SW480 (cell line): ENCODE data around the gene REEP6.
"Not testable (repeated sequence)": the region's sequence is repeated elsewhere in the genome, so short reads cannot be mapped to it uniquely, and the experiment has no call there.

ENCODE experiments used
- DNase-seq: peaks from one replicate; pipeline ENCODE4 v3.0.0-alpha.2; 2016; ENCODE audit warnings: low spot score

Gene REEP6

GRCh38 chr19:1490311-1491113 lies 469 bp upstream of the REEP6 start, which contains the start of gene PCSK4:
Gene PCSK4, minus strand, starts transcription at chr19:1490350. Its CDS starts 4 bp downstream, at chr19:1490346.
- peak; percentile 92 for DNase-seq

GRCh38 chr19:1491849-1492170 lies 829 bp downstream of the REEP6 start:
- no peak for DNase-seq

GRCh38 chr19:1492474-1493006 lies 1.6 kb downstream of the REEP6 start:
- no peak for DNase-seq

- no peak for DNase-seq
These were observed 3.3 kb downstream of the REEP6 start for GRCh38 chr19:1494115-1494815.

- DNase-seq, result no peak
These were observed 4.2 kb downstream of the REEP6 start for GRCh38 chr19:1495051-1495798.

GRCh38 chr19:1495799-1496713 lies 5.1 kb downstream of the REEP6 start:
- DNase-seq, result no peak

- no peak for DNase-seq
These were observed 6.0 kb downstream of the REEP6 start for GRCh38 chr19:1496714-1497577.

- DNase-seq, result no peak
These were observed 6.7 kb downstream of the REEP6 start for GRCh38 chr19:1497578-1498235.

- DNase-seq, result not testable (repeated sequence)
These were observed 8.2 kb downstream of the REEP6 start for GRCh38 chr19:1499231-1499630.

- no peak for DNase-seq
These were observed 10.2 kb downstream of the REEP6 start for GRCh38 chr19:1501200-1501595.

- no peak for DNase-seq
These were observed 11.6 kb downstream of the REEP6 start for GRCh38 chr19:1502433-1503088.

GRCh38 chr19:1503089-1503924 lies 12.3 kb downstream of the REEP6 start:
- peak; percentile 33 for DNase-seq

GRCh38 chr19:1503925-1504773 lies 13.2 kb downstream of the REEP6 start:
- DNase-seq, result no peak

GRCh38 chr19:1505012-1505411 lies 14.0 kb downstream of the REEP6 start:
- no peak for DNase-seq

GRCh38 chr19:1505991-1506881 lies 15.3 kb downstream of the REEP6 start:
- no peak for DNase-seq

- no peak for DNase-seq
These were observed 16.2 kb downstream of the REEP6 start for GRCh38 chr19:1507192-1507660.
